A549 (cell line): Measurements from ENCODE around the gene TPRKB.

Experiments
- EP300 ChIP-seq, 2 experiments: fragments of >200 bp; sonication (Bioruptor Twin); formaldehyde crosslinking; IDR thresholded peaks; 2 replicates in 1 of 2; 3 replicates in 1 of 2; pipeline ENCODE4 v1.6.1; 2016 to 2017
- ESRRA ChIP-seq: fragments of 150-350 bp; IDR thresholded peaks from 2 replicates; pipeline ENCODE4 v1.6.1; 2014; ENCODE audit warnings: mild to moderate bottlenecking, low read length, borderline replicate concordance
- KDM1A ChIP-seq: fragments of 200-600 bp; sonication (generic); IDR thresholded peaks from 2 replicates; pipeline ENCODE4 v1.6.1; 2016; ENCODE audit warnings: low read depth, mild to moderate bottlenecking
- POLR2A ChIP-seq: IDR thresholded peaks from 2 replicates; pipeline ENCODE4 v1.6.1; 2012; ENCODE audit warnings: mild to moderate bottlenecking, low read length
- ZFP36 ChIP-seq: fragments of 450-650 bp; IDR thresholded peaks from 2 replicates; pipeline ENCODE4 v1.6.1; 2014; ENCODE audit warnings: borderline replicate concordance; ENCODE audit not compliant: partially characterized antibody
- TF ChIP-seq, protein P1 (sequence below): fragments of >200 bp; sonication (Bioruptor Twin); formaldehyde crosslinking; IDR thresholded peaks from 3 replicates; pipeline ENCODE4 v1.5.1; 2016

DNA sequence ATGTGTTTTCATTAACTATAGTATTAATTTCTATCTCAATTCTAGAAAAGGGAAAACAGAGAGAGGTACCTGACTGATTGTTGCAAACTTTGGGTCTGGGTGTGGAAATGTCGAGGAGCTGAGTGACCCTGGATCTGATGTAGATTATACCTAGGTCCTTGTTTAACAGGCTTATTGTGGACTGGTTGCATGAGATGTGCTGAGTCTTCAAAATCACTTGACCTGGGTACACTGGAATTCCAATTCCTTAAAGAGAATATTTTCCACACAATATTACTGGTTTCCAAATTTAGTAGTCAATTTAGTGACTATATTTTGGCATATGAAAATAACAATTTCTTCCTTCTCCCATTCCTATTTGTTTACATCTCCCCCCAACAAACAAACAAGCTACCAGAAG is 29.2 kb upstream of the TPRKB start:
- TF ChIP-seq ZFP36 = no peak
- TF ChIP-seq POLR2A = no peak
- TF ChIP-seq EP300 (IDR thresholded peaks at IDR 0.05) = no peak
- no peak for TF ChIP-seq KDM1A
- TF ChIP-seq, protein P1, sequence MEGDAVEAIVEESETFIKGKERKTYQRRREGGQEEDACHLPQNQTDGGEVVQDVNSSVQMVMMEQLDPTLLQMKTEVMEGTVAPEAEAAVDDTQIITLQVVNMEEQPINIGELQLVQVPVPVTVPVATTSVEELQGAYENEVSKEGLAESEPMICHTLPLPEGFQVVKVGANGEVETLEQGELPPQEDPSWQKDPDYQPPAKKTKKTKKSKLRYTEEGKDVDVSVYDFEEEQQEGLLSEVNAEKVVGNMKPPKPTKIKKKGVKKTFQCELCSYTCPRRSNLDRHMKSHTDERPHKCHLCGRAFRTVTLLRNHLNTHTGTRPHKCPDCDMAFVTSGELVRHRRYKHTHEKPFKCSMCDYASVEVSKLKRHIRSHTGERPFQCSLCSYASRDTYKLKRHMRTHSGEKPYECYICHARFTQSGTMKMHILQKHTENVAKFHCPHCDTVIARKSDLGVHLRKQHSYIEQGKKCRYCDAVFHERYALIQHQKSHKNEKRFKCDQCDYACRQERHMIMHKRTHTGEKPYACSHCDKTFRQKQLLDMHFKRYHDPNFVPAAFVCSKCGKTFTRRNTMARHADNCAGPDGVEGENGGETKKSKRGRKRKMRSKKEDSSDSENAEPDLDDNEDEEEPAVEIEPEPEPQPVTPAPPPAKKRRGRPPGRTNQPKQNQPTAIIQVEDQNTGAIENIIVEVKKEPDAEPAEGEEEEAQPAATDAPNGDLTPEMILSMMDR = no peak
- TF ChIP-seq ESRRA = no peak
